ENCODE measurements around the gene NOB1. TPM values are rescaled to one million over a fixed set of nuclear protein-coding genes. Genes with fewer than 3 reads are reported as not detected.
"Not testable (repeated sequence)": the region's sequence is repeated elsewhere in the genome, so short reads cannot be mapped to it uniquely, and the experiment has no call there.

NOB1 gene
- total RNA-seq, 4 donors from 2014 or later: 15.9 to 50.5 (median 21.0) TPM

GRCh38 chr16:69741951-69742904, 12.5 kb downstream of the NOB1 start:
- no peaks in the 10 kb centered on the region for H3K4me1 ChIP-seq
- no peaks in the 10 kb centered on the region for H3K27me3 ChIP-seq
- H3K9me3 ChIP-seq: no peaks in the 10 kb centered on the region
- DNase-seq: peak; percentile 69
- no peaks in the 10 kb centered on the region for H3K36me3 ChIP-seq
- no peak overlapping the region for H3K27ac ChIP-seq
- intact Hi-C loops (cut with DNase I; ENCODE audit: low total_unique reads): no loop called here
- H3K4me3 ChIP-seq: no peak overlapping the region
- TF ChIP-seq CTCF (IDR thresholded peaks at IDR 0.05) (no peak), POLR2A (IDR thresholded peaks at IDR 0.05) (no peak)

GRCh38 chr16:69741519-69741918, 13.2 kb downstream of the NOB1 start:
- no peak overlapping the region for H3K27ac ChIP-seq
- intact Hi-C loops (cut with DNase I; ENCODE audit: low total_unique reads): no loop called here
- H3K36me3 ChIP-seq: no peaks in the 10 kb centered on the region

GRCh38 chr16:69732101-69732500, 22.6 kb downstream of the NOB1 start:
- no peaks in the 10 kb centered on the region for H3K36me3 ChIP-seq
- no peaks in the 10 kb centered on the region for H3K9me3 ChIP-seq
- no peak overlapping the region for H3K27ac ChIP-seq
- TF ChIP-seq CTCF (IDR thresholded peaks at IDR 0.05) (no peak), POLR2A (IDR thresholded peaks at IDR 0.05) (no peak)
- H3K4me3 ChIP-seq: no peak overlapping the region
- no peak for DNase-seq
- intact Hi-C loops (cut with DNase I; ENCODE audit: low total_unique reads): no loop called here
- peaks cover 0 to under 1% of the 10 kb centered on the region in 2 donors for H3K4me1 ChIP-seq
- no peaks in the 10 kb centered on the region for H3K27me3 ChIP-seq

More at GRCh38 chr16:69741519-69741918, 13.2 kb downstream of the NOB1 start:
- no peak overlapping the region for H3K4me3 ChIP-seq
- TF ChIP-seq POLR2A (IDR thresholded peaks at IDR 0.05) (no peak), CTCF (IDR thresholded peaks at IDR 0.05) (no peak)
- no peak for DNase-seq
- no peaks in the 10 kb centered on the region for H3K4me1 ChIP-seq
- H3K9me3 ChIP-seq: no peaks in the 10 kb centered on the region
- no peaks in the 10 kb centered on the region for H3K27me3 ChIP-seq

- DNase-seq; H3K27ac ChIP-seq; H3K36me3 ChIP-seq; H3K4me3 ChIP-seq; H3K4me1 ChIP-seq; H3K9me3 ChIP-seq; intact Hi-C loops (cut with DNase I; ENCODE audit: low total_unique reads); H3K27me3 ChIP-seq: not testable (repeated sequence)
Observed at GRCh38 chr16:69731280-69731679, 23.4 kb downstream of the NOB1 start.

- H3K9me3 ChIP-seq; intact Hi-C loops (cut with DNase I; ENCODE audit: low total_unique reads); H3K36me3 ChIP-seq; DNase-seq; H3K4me3 ChIP-seq; H3K27me3 ChIP-seq; H3K4me1 ChIP-seq; H3K27ac ChIP-seq: not testable (repeated sequence)
Observed at GRCh38 chr16:69729030-69729429, 25.7 kb downstream of the NOB1 start.

GRCh38 chr16:69727916-69728270, 26.8 kb downstream of the NOB1 start:
- H3K4me3 ChIP-seq: no peak overlapping the region
- TF ChIP-seq CTCF (IDR thresholded peaks at IDR 0.05) (no peak), POLR2A (IDR thresholded peaks at IDR 0.05) (no peak)
- no peaks in the 10 kb centered on the region for H3K27me3 ChIP-seq
- intact Hi-C loops (cut with DNase I; ENCODE audit: low total_unique reads): no loop called here
- no peaks in the 10 kb centered on the region for H3K9me3 ChIP-seq
- peaks cover 0 to 5% of the 10 kb centered on the region in 2 donors for H3K4me1 ChIP-seq
- no peaks in the 10 kb centered on the region for H3K36me3 ChIP-seq
- no peak for DNase-seq
- peak overlapping the region in 1 of 2 donors; percentile 76 for H3K27ac ChIP-seq
